Fibroblast of pulmonary artery (primary cell): ENCODE results near the gene PFDN4.
A peak's percentile ranks its signal among the peaks of the same experiment; 100 is the strongest.
"Not testable (repeated sequence)": the region's sequence is repeated elsewhere in the genome, so short reads cannot be mapped to it uniquely, and the experiment has no call there.

Experiments
- DNase-seq: peaks from one replicate; pipeline ENCODE4 v3.0.0-alpha.2; 2010; ENCODE audit warnings: low read depth
- H3K4me3 ChIP-seq: replicated peaks from 2 replicates; pipeline ENCODE4 v1.5.1; 2011; ENCODE audit warnings: low read depth, mild to moderate bottlenecking, control low read depth, low read length, moderate library complexity
- TF ChIP-seq, protein P1 (sequence below): IDR thresholded peaks from 2 replicates; pipeline ENCODE4 v1.5.1; 2011; ENCODE audit warnings: mild to moderate bottlenecking, control low read depth, low read length, inconsistent platforms; ENCODE audit errors: missing control alignments

The PFDN4 gene

DNA sequence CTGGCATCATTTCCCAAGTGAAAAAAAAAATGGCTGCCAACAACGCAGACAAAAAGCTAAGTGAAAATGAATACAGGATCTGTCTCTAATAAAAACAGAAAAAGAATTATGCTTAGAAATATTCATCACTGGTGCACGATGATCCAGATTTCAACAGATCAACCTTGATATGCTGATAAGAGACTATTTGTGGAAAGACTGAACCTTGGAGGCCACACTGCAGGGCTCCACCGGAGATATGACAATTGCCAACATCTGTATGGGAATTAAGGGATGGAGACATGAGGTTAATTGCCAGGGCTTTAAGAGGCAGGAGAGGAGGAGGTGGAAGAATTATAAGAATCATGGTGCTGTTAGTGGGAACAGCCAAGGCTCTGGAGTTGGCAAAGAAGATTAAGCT is 48.3 kb downstream of the PFDN4 start:
- TF ChIP-seq, protein P1, sequence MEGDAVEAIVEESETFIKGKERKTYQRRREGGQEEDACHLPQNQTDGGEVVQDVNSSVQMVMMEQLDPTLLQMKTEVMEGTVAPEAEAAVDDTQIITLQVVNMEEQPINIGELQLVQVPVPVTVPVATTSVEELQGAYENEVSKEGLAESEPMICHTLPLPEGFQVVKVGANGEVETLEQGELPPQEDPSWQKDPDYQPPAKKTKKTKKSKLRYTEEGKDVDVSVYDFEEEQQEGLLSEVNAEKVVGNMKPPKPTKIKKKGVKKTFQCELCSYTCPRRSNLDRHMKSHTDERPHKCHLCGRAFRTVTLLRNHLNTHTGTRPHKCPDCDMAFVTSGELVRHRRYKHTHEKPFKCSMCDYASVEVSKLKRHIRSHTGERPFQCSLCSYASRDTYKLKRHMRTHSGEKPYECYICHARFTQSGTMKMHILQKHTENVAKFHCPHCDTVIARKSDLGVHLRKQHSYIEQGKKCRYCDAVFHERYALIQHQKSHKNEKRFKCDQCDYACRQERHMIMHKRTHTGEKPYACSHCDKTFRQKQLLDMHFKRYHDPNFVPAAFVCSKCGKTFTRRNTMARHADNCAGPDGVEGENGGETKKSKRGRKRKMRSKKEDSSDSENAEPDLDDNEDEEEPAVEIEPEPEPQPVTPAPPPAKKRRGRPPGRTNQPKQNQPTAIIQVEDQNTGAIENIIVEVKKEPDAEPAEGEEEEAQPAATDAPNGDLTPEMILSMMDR: no peak
- no peak for DNase-seq
- no peak overlapping the region for H3K4me3 ChIP-seq

GRCh38 chr20:54257071-54257816 is 49.4 kb downstream of the PFDN4 start:
- peak; percentile 95 for DNase-seq
- TF ChIP-seq, protein P1: no peak
- no peak overlapping the region for H3K4me3 ChIP-seq

- no peak for DNase-seq
- TF ChIP-seq, protein P1: no peak
- H3K4me3 ChIP-seq: no peak overlapping the region
Observed at GRCh38 chr20:54260116-54260515, 52.2 kb downstream of the PFDN4 start.

- TF ChIP-seq, protein P1: no peak
- DNase-seq: no peak
- no peak overlapping the region for H3K4me3 ChIP-seq
Observed at GRCh38 chr20:54262671-54263070, 54.8 kb downstream of the PFDN4 start.

GRCh38 chr20:54263116-54263690 is 55.3 kb downstream of the PFDN4 start:
- no peak overlapping the region for H3K4me3 ChIP-seq
- DNase-seq: no peak
- TF ChIP-seq, protein P1: no peak

DNA sequence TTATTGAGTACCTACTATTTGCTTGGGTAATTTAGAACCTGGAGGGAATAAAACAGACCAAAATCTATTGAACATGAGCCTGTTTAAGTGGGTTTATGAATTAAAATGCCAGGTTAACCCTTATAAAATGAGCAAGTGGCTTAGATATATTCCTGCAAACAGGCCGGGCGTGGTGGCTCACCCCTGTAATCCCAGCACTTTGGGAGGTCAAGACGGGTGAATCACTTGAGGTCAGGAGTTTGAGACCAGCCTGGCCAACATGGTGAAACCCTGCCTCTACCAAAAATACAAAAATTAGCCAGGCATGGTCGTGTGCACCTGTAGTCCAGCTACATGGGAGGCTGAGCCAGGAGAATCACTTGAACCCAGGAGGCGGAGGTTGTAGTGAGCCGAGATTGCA is 57.9 kb downstream of the PFDN4 start:
- H3K4me3 ChIP-seq, DNase-seq: not testable (repeated sequence)

DNA sequence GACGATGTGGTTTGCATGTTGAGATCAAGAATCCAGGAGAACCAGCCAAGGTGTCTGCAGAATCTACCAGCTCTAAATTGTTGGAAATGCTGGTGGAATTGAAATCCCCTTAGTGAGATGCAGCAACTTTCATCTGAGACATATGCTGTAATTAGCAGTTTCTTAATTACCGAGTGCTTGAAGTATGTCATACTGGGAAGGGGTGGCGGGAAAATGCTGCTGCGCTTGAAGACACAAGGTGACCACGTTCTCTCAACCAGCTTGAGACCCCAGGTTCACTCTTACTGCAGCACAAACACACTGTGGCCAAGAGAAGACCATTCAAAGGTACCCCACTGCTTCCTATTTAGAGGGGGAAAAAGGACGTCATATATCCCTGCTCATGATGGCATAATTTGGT is 59.0 kb downstream of the PFDN4 start:
- no peak overlapping the region for H3K4me3 ChIP-seq
- no peak for DNase-seq
- TF ChIP-seq, protein P1: no peak
